Measurements from ENCODE around the gene SECISBP2L.

SECISBP2L gene

DNA sequence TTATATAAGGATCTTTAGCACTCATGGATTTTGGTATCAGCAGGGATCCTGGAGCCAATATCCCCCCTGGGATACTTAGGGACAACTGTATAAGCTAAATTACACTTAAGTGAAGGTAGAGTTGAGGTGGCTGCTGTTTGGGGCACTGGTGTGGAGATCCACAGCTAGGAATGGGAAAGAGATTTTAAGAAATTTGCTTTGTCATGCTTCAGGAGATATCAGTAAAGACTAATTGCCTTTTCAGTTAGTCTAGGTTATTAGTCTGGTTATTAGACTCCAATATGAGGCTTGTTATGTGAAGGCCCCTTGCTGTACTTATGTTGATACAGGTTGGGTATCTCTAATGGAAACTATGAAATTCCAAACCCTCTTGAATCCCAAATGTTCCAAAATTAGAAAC lies 1.2 kb upstream of the SECISBP2L start:
- Histone ChIP-seq H3K27me3 (ENCODE audit: control insufficient read depth, insufficient read depth, low read length) (no peaks in the 10 kb centered on the region), H3K4me3 (ENCODE audit: low read depth, low read length) (no peak overlapping the region), H3K36me3 (ENCODE audit: control insufficient read depth, insufficient read depth, low read length) (no peaks in the 10 kb centered on the region), H3K4me1 (ENCODE audit: control insufficient read depth, insufficient read depth, low read length) (peaks cover 4% of the 10 kb centered on the region), H3K9ac (ENCODE audit: low read depth, low read length) (no peak overlapping the region), H3K9me3 (ENCODE audit: control insufficient read depth, insufficient read depth, low read length) (no peaks in the 10 kb centered on the region)

DNA sequence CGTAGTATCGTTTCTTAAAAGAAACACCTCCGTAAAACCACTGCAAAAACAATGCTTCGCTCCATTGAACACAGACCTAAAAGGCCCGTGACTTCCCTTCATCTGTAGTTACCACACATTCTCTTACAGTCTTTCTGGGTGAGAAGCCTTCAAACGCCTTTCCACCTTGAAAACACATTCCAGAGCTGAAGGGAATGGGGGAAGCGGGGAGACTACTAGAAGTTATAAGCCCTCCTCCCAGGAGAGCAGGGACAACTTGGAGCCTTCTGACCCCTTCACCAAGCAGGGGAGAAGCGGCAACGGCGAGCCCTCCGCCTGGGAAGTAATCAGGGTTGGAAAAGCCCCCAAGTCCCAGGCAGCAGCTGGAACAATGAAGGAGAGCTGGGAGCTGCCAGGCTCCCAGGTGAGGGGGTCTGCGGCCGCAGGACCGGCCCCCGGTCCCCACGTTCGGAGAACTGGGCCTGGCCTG lies 461 bp downstream of the SECISBP2L start:
- Histone ChIP-seq H3K27me3 (ENCODE audit: control insufficient read depth, insufficient read depth, low read length) (no peaks in the 10 kb centered on the region), H3K4me1 (ENCODE audit: control insufficient read depth, insufficient read depth, low read length) (peaks cover 4% of the 10 kb centered on the region), H3K9me3 (ENCODE audit: control insufficient read depth, insufficient read depth, low read length) (no peaks in the 10 kb centered on the region), H3K4me3 (ENCODE audit: low read depth, low read length) (peak overlapping the region; percentile 94), H3K36me3 (ENCODE audit: control insufficient read depth, insufficient read depth, low read length) (no peaks in the 10 kb centered on the region), H3K9ac (ENCODE audit: low read depth, low read length) (peak overlapping the region; percentile 82)

GRCh38 chr15:49044766-49045606 lies 1.3 kb downstream of the SECISBP2L start:
- H3K27me3 ChIP-seq (ENCODE audit: control insufficient read depth, insufficient read depth, low read length), result no peaks in the 10 kb centered on the region
- peak overlapping the region; percentile 94 for H3K4me3 ChIP-seq (ENCODE audit: low read depth, low read length)
- peaks cover 4% of the 10 kb centered on the region for H3K4me1 ChIP-seq (ENCODE audit: control insufficient read depth, insufficient read depth, low read length)
- H3K9ac ChIP-seq (ENCODE audit: low read depth, low read length), result peak overlapping the region; percentile 82
- no peaks in the 10 kb centered on the region for H3K36me3 ChIP-seq (ENCODE audit: control insufficient read depth, insufficient read depth, low read length)
- no peaks in the 10 kb centered on the region for H3K9me3 ChIP-seq (ENCODE audit: control insufficient read depth, insufficient read depth, low read length)

- Histone ChIP-seq H3K9ac (ENCODE audit: low read depth, low read length) (no peak overlapping the region), H3K27me3 (ENCODE audit: control insufficient read depth, insufficient read depth, low read length) (no peaks in the 10 kb centered on the region), H3K4me3 (ENCODE audit: low read depth, low read length) (no peak overlapping the region), H3K4me1 (ENCODE audit: control insufficient read depth, insufficient read depth, low read length) (peaks cover 4% of the 10 kb centered on the region), H3K36me3 (ENCODE audit: control insufficient read depth, insufficient read depth, low read length) (no peaks in the 10 kb centered on the region), H3K9me3 (ENCODE audit: control insufficient read depth, insufficient read depth, low read length) (no peaks in the 10 kb centered on the region)
Observed at GRCh38 chr15:49044002-49044401, 2.2 kb downstream of the SECISBP2L start.

DNA sequence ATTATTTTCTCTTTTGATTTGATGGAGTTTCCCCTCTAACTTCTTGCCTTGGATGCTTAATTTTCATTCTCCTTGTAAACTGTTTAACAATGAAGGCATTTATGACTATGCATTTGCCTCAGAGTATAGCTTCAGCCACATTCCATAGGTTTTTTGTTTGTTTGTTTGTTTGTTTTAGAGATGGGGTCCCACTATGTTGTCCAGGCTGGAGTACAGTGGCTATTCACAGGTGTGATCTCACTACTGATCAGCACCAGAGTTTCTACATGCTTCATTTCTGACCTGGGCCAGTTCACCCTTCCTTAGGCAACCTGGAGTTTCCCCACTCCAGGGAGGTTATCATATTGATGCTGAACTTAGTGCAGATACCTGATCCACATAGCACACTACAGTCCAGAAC lies 4.1 kb downstream of the SECISBP2L start:
- Histone ChIP-seq H3K4me1 (ENCODE audit: control insufficient read depth, insufficient read depth, low read length) (peaks cover 4% of the 10 kb centered on the region), H3K27me3 (ENCODE audit: control insufficient read depth, insufficient read depth, low read length) (no peaks in the 10 kb centered on the region), H3K36me3 (ENCODE audit: control insufficient read depth, insufficient read depth, low read length) (no peaks in the 10 kb centered on the region), H3K4me3 (ENCODE audit: low read depth, low read length) (no peak overlapping the region), H3K9ac (ENCODE audit: low read depth, low read length) (no peak overlapping the region), H3K9me3 (ENCODE audit: control insufficient read depth, insufficient read depth, low read length) (no peaks in the 10 kb centered on the region)

GRCh38 chr15:49041426-49041825 lies 4.8 kb downstream of the SECISBP2L start:
- Histone ChIP-seq H3K9me3 (ENCODE audit: control insufficient read depth, insufficient read depth, low read length) (no peaks in the 10 kb centered on the region), H3K4me1 (ENCODE audit: control insufficient read depth, insufficient read depth, low read length) (no peaks in the 10 kb centered on the region), H3K27me3 (ENCODE audit: control insufficient read depth, insufficient read depth, low read length) (no peaks in the 10 kb centered on the region), H3K36me3 (ENCODE audit: control insufficient read depth, insufficient read depth, low read length) (no peaks in the 10 kb centered on the region), H3K9ac (ENCODE audit: low read depth, low read length) (no peak overlapping the region), H3K4me3 (ENCODE audit: low read depth, low read length) (no peak overlapping the region)

DNA sequence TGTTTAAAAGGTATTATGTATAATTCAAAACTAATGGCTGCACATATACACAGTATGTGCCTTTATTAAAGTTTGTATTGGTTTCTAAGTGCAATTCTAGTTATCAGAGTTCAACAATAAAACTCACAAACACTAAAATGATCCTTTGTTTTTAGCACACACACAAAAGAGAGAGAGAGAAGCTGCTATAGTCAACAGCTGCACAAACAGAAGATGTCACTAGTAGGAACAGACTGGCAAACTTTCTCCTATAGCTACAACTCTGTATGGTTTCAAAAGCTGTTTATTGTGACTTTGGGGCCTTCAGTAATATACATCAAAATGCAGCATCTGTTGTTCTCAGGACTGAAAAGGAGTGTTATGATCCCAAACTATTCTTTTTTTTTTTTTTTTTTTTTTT lies 6.1 kb downstream of the SECISBP2L start:
- Histone ChIP-seq H3K9me3 (ENCODE audit: control insufficient read depth, insufficient read depth, low read length) (no peaks in the 10 kb centered on the region), H3K27me3 (ENCODE audit: control insufficient read depth, insufficient read depth, low read length) (no peaks in the 10 kb centered on the region), H3K36me3 (ENCODE audit: control insufficient read depth, insufficient read depth, low read length) (no peaks in the 10 kb centered on the region), H3K9ac (ENCODE audit: low read depth, low read length) (no peak overlapping the region), H3K4me3 (ENCODE audit: low read depth, low read length) (no peak overlapping the region), H3K4me1 (ENCODE audit: control insufficient read depth, insufficient read depth, low read length) (no peaks in the 10 kb centered on the region)

DNA sequence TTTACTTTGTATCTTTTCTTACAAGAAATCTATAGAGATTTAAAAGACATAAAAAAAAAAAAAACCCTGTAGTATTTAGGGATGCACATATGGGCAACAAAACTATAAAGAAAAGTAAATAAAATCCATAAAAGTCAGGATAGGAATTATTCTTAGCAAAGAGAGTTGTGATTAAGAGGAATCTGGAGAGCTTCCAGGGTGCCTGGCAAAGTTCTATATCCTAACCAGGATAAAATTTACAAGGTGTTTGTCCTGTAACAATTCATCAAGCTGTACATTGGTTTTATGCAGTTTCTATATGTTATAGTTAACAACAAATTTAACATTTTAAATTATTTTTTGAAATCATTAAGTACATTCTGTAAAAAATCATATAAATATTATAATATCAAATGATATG lies 7.9 kb downstream of the SECISBP2L start:
- no peaks in the 10 kb centered on the region for H3K36me3 ChIP-seq (ENCODE audit: control insufficient read depth, insufficient read depth, low read length)
- H3K9ac ChIP-seq (ENCODE audit: low read depth, low read length), result no peak overlapping the region
- no peaks in the 10 kb centered on the region for H3K4me1 ChIP-seq (ENCODE audit: control insufficient read depth, insufficient read depth, low read length)
- no peaks in the 10 kb centered on the region for H3K27me3 ChIP-seq (ENCODE audit: control insufficient read depth, insufficient read depth, low read length)
- no peak overlapping the region for H3K4me3 ChIP-seq (ENCODE audit: low read depth, low read length)
- no peaks in the 10 kb centered on the region for H3K9me3 ChIP-seq (ENCODE audit: control insufficient read depth, insufficient read depth, low read length)

GRCh38 chr15:49037546-49037940 lies 8.7 kb downstream of the SECISBP2L start:
- no peaks in the 10 kb centered on the region for H3K36me3 ChIP-seq (ENCODE audit: control insufficient read depth, insufficient read depth, low read length)
- no peak overlapping the region for H3K4me3 ChIP-seq (ENCODE audit: low read depth, low read length)
- H3K9me3 ChIP-seq (ENCODE audit: control insufficient read depth, insufficient read depth, low read length), result no peaks in the 10 kb centered on the region

GRCh38 chr15:49036650-49037545 lies 9.3 kb downstream of the SECISBP2L start:
- no peaks in the 10 kb centered on the region for H3K36me3 ChIP-seq (ENCODE audit: control insufficient read depth, insufficient read depth, low read length)

More at GRCh38 chr15:49037546-49037940, 8.7 kb downstream of the SECISBP2L start:
- H3K4me1 ChIP-seq (ENCODE audit: control insufficient read depth, insufficient read depth, low read length), result no peaks in the 10 kb centered on the region
- no peaks in the 10 kb centered on the region for H3K27me3 ChIP-seq (ENCODE audit: control insufficient read depth, insufficient read depth, low read length)
- no peak overlapping the region for H3K9ac ChIP-seq (ENCODE audit: low read depth, low read length)

DNA sequence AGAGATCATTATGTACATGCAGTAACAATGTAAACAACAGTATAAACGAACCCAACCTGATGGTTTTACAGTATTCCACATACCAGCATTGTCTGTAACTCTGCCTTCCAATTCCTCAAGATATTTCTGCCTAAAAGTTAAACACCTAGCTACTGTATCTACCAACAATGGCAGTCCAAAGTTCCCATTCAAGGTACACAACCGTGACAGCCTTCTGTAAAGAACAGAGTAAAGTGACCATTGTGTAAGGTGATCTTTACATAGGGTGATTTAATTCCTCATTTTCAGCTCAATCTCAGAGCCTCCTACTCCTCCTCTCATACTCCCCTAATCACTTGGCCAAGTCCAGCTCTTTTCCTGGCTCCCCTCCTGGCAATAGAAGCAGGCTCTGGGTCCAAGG lies 10.4 kb downstream of the SECISBP2L start:
- no peak overlapping the region for H3K9ac ChIP-seq (ENCODE audit: low read depth, low read length)
- H3K36me3 ChIP-seq (ENCODE audit: control insufficient read depth, insufficient read depth, low read length), result no peaks in the 10 kb centered on the region
- no peaks in the 10 kb centered on the region for H3K4me1 ChIP-seq (ENCODE audit: control insufficient read depth, insufficient read depth, low read length)
- H3K4me3 ChIP-seq (ENCODE audit: low read depth, low read length), result no peak overlapping the region
- no peaks in the 10 kb centered on the region for H3K27me3 ChIP-seq (ENCODE audit: control insufficient read depth, insufficient read depth, low read length)
- no peaks in the 10 kb centered on the region for H3K9me3 ChIP-seq (ENCODE audit: control insufficient read depth, insufficient read depth, low read length)

More at GRCh38 chr15:49036650-49037545, 9.3 kb downstream of the SECISBP2L start:
- H3K4me1 ChIP-seq (ENCODE audit: control insufficient read depth, insufficient read depth, low read length), result no peaks in the 10 kb centered on the region
- H3K27me3 ChIP-seq (ENCODE audit: control insufficient read depth, insufficient read depth, low read length), result no peaks in the 10 kb centered on the region
- no peak overlapping the region for H3K9ac ChIP-seq (ENCODE audit: low read depth, low read length)
- no peak overlapping the region for H3K4me3 ChIP-seq (ENCODE audit: low read depth, low read length)
- H3K9me3 ChIP-seq (ENCODE audit: control insufficient read depth, insufficient read depth, low read length), result no peaks in the 10 kb centered on the region
